Sigmoid colon (tissue), 4 donors: ENCODE measurements around the gene ACACA.

Experiments
- EP300 ChIP-seq, 4 donors: sonication (generic); formaldehyde crosslinking; IDR thresholded peaks; one replicate each; pipeline ENCODE4 v1.6.1; 2017; ENCODE audit warnings: antibody characterized with exemption in 4 of 4
- POLR2AphosphoS5 ChIP-seq, 4 donors: sonication (generic); formaldehyde crosslinking; IDR thresholded peaks; one replicate each; pipeline ENCODE4 v1.6.1; 2017; ENCODE audit warnings: antibody characterized with exemption in 4 of 4
- TF ChIP-seq, protein P1 (sequence below), 4 experiments: fragments of 450-650 bp in 3 of 4; fragments of 200-600 bp in 1 of 4; IDR thresholded peaks; one replicate each; pipeline ENCODE4 v1.5.1; 2016 to 2019; ENCODE audit warnings: antibody characterized with exemption in 4 of 4, mild to moderate bottlenecking in 3 of 4, moderate library complexity in 2 of 4

GRCh38 chr17:37110746-37111145 lies 295.9 kb downstream of the ACACA start:
- TF ChIP-seq, protein P1, sequence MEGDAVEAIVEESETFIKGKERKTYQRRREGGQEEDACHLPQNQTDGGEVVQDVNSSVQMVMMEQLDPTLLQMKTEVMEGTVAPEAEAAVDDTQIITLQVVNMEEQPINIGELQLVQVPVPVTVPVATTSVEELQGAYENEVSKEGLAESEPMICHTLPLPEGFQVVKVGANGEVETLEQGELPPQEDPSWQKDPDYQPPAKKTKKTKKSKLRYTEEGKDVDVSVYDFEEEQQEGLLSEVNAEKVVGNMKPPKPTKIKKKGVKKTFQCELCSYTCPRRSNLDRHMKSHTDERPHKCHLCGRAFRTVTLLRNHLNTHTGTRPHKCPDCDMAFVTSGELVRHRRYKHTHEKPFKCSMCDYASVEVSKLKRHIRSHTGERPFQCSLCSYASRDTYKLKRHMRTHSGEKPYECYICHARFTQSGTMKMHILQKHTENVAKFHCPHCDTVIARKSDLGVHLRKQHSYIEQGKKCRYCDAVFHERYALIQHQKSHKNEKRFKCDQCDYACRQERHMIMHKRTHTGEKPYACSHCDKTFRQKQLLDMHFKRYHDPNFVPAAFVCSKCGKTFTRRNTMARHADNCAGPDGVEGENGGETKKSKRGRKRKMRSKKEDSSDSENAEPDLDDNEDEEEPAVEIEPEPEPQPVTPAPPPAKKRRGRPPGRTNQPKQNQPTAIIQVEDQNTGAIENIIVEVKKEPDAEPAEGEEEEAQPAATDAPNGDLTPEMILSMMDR (IDR thresholded peaks at IDR 0.05), result no peak
- no peak for TF ChIP-seq EP300 (IDR thresholded peaks at IDR 0.05)
- no peak for TF ChIP-seq POLR2AphosphoS5 (IDR thresholded peaks at IDR 0.05)
